ENCODE results near the gene GNA14. TPM values are rescaled to one million over a fixed set of nuclear protein-coding genes. Genes with fewer than 3 reads are reported as not detected.

The GNA14 gene
- polyA plus RNA-seq, 4 donors = 0.89 to 3.8 (median 1.7) TPM; not detected in 1

GRCh38 chr9:77512876-77513275, 135.2 kb downstream of the GNA14 start:
- no peak for DNase-seq
- Histone ChIP-seq H3K4me3 (ENCODE audit: low read depth in 1 of 3, low read length in 3 of 3) (no peak overlapping the region), H3K27me3 (ENCODE audit: control insufficient read depth in 3 of 3, insufficient read depth in 3 of 3, low read length in 3 of 3) (no peaks in the 10 kb centered on the region), H3K27ac (ENCODE audit: low read depth in 1 of 3, low read length in 2 of 3) (no peak overlapping the region), H3K36me3 (ENCODE audit: control insufficient read depth in 3 of 3, insufficient read depth in 2 of 3, low read depth in 1 of 3, low read length in 3 of 3) (no peaks in the 10 kb centered on the region), H3K9me3 (ENCODE audit: control insufficient read depth in 2 of 2, insufficient read depth in 1 of 2, low read depth in 1 of 2, low read length in 1 of 2) (no peaks in the 10 kb centered on the region), H3K4me1 (ENCODE audit: control insufficient read depth in 3 of 3, insufficient read depth in 2 of 3, low read depth in 1 of 3, low read length in 2 of 3) (no peaks in the 10 kb centered on the region)
- no peak for FAIRE-seq

GRCh38 chr9:77511525-77511924, 136.6 kb downstream of the GNA14 start:
- Histone ChIP-seq H3K27ac (ENCODE audit: low read depth in 1 of 3, low read length in 2 of 3) (no peak overlapping the region), H3K27me3 (ENCODE audit: control insufficient read depth in 3 of 3, insufficient read depth in 3 of 3, low read length in 3 of 3) (no peaks in the 10 kb centered on the region), H3K9me3 (ENCODE audit: control insufficient read depth in 2 of 2, insufficient read depth in 1 of 2, low read depth in 1 of 2, low read length in 1 of 2) (no peaks in the 10 kb centered on the region), H3K4me3 (ENCODE audit: low read depth in 1 of 3, low read length in 3 of 3) (no peak overlapping the region), H3K36me3 (ENCODE audit: control insufficient read depth in 3 of 3, insufficient read depth in 2 of 3, low read depth in 1 of 3, low read length in 3 of 3) (no peaks in the 10 kb centered on the region), H3K4me1 (ENCODE audit: control insufficient read depth in 3 of 3, insufficient read depth in 2 of 3, low read depth in 1 of 3, low read length in 2 of 3) (no peaks in the 10 kb centered on the region)
- no peak for DNase-seq
- no peak for FAIRE-seq
- WGBS, 3 donors = 89 to 91% (median 89%) methylated on average over 3 of the region's 3 CpGs

- no peaks in the 10 kb centered on the region for H3K36me3 ChIP-seq (ENCODE audit: control insufficient read depth in 3 of 3, insufficient read depth in 2 of 3, low read depth in 1 of 3, low read length in 3 of 3)
- H3K4me3 ChIP-seq (ENCODE audit: low read depth in 1 of 3, low read length in 3 of 3) = no peak overlapping the region
- H3K27me3 ChIP-seq (ENCODE audit: control insufficient read depth in 3 of 3, insufficient read depth in 3 of 3, low read length in 3 of 3) = no peaks in the 10 kb centered on the region
- WGBS, 3 donors = 68 to 84% (median 79%) methylated on average over 3 of the region's 3 CpGs
- FAIRE-seq (no peak), DNase-seq (no peak)
- no peaks in the 10 kb centered on the region for H3K9me3 ChIP-seq (ENCODE audit: control insufficient read depth in 2 of 2, insufficient read depth in 1 of 2, low read depth in 1 of 2, low read length in 1 of 2)
- no peak overlapping the region for H3K27ac ChIP-seq (ENCODE audit: low read depth in 1 of 3, low read length in 2 of 3)
- no peaks in the 10 kb centered on the region for H3K4me1 ChIP-seq (ENCODE audit: control insufficient read depth in 3 of 3, insufficient read depth in 2 of 3, low read depth in 1 of 3, low read length in 2 of 3)
Observed at GRCh38 chr9:77510666-77511065, 137.5 kb downstream of the GNA14 start.

GRCh38 chr9:77508396-77508795, 139.7 kb downstream of the GNA14 start:
- Histone ChIP-seq H3K4me1 (ENCODE audit: control insufficient read depth in 3 of 3, insufficient read depth in 2 of 3, low read depth in 1 of 3, low read length in 2 of 3) (no peaks in the 10 kb centered on the region), H3K36me3 (ENCODE audit: control insufficient read depth in 3 of 3, insufficient read depth in 2 of 3, low read depth in 1 of 3, low read length in 3 of 3) (no peaks in the 10 kb centered on the region), H3K4me3 (ENCODE audit: low read depth in 1 of 3, low read length in 3 of 3) (no peak overlapping the region), H3K27me3 (ENCODE audit: control insufficient read depth in 3 of 3, insufficient read depth in 3 of 3, low read length in 3 of 3) (no peaks in the 10 kb centered on the region), H3K9me3 (ENCODE audit: control insufficient read depth in 2 of 2, insufficient read depth in 1 of 2, low read depth in 1 of 2, low read length in 1 of 2) (no peaks in the 10 kb centered on the region), H3K27ac (ENCODE audit: low read depth in 1 of 3, low read length in 2 of 3) (no peak overlapping the region)
- WGBS, 3 donors = 87 to 91% (median 88%) methylated on average over 3 of the region's 3 CpGs
- DNase-seq = no peak
- FAIRE-seq = no peak

- Histone ChIP-seq H3K27ac (ENCODE audit: low read depth in 1 of 3, low read length in 2 of 3) (no peak overlapping the region), H3K9me3 (ENCODE audit: control insufficient read depth in 2 of 2, insufficient read depth in 1 of 2, low read depth in 1 of 2, low read length in 1 of 2) (no peaks in the 10 kb centered on the region), H3K4me1 (ENCODE audit: control insufficient read depth in 3 of 3, insufficient read depth in 2 of 3, low read depth in 1 of 3, low read length in 2 of 3) (no peaks in the 10 kb centered on the region), H3K4me3 (ENCODE audit: low read depth in 1 of 3, low read length in 3 of 3) (no peak overlapping the region), H3K27me3 (ENCODE audit: control insufficient read depth in 3 of 3, insufficient read depth in 3 of 3, low read length in 3 of 3) (no peaks in the 10 kb centered on the region), H3K36me3 (ENCODE audit: control insufficient read depth in 3 of 3, insufficient read depth in 2 of 3, low read depth in 1 of 3, low read length in 3 of 3) (no peaks in the 10 kb centered on the region)
- FAIRE-seq (no peak), DNase-seq (no peak)
- 53 to 82% (median 81%) methylated on average over 7 of the region's 7 CpGs for WGBS, 3 donors
Observed at GRCh38 chr9:77507212-77507961, 140.7 kb downstream of the GNA14 start.

- H3K4me1 ChIP-seq (ENCODE audit: control insufficient read depth in 3 of 3, insufficient read depth in 2 of 3, low read depth in 1 of 3, low read length in 2 of 3) = no peaks in the 10 kb centered on the region
- DNase-seq = no peak
- no peak overlapping the region for H3K27ac ChIP-seq (ENCODE audit: low read depth in 1 of 3, low read length in 2 of 3)
- H3K27me3 ChIP-seq (ENCODE audit: control insufficient read depth in 3 of 3, insufficient read depth in 3 of 3, low read length in 3 of 3) = no peaks in the 10 kb centered on the region
- FAIRE-seq = no peak
- H3K4me3 ChIP-seq (ENCODE audit: low read depth in 1 of 3, low read length in 3 of 3) = no peak overlapping the region
- no peaks in the 10 kb centered on the region for H3K36me3 ChIP-seq (ENCODE audit: control insufficient read depth in 3 of 3, insufficient read depth in 2 of 3, low read depth in 1 of 3, low read length in 3 of 3)
- H3K9me3 ChIP-seq (ENCODE audit: control insufficient read depth in 2 of 2, insufficient read depth in 1 of 2, low read depth in 1 of 2, low read length in 1 of 2) = no peaks in the 10 kb centered on the region
- WGBS, 3 donors = 59 to 75% (median 73%) methylated on average over 5 of the region's 5 CpGs
Observed at GRCh38 chr9:77505232-77505631, 142.9 kb downstream of the GNA14 start.

- Histone ChIP-seq H3K36me3 (ENCODE audit: control insufficient read depth in 3 of 3, insufficient read depth in 2 of 3, low read depth in 1 of 3, low read length in 3 of 3) (no peaks in the 10 kb centered on the region), H3K4me3 (ENCODE audit: low read depth in 1 of 3, low read length in 3 of 3) (no peak overlapping the region), H3K27ac (ENCODE audit: low read depth in 1 of 3, low read length in 2 of 3) (no peak overlapping the region), H3K27me3 (ENCODE audit: control insufficient read depth in 3 of 3, insufficient read depth in 3 of 3, low read length in 3 of 3) (no peaks in the 10 kb centered on the region), H3K9me3 (ENCODE audit: control insufficient read depth in 2 of 2, insufficient read depth in 1 of 2, low read depth in 1 of 2, low read length in 1 of 2) (no peaks in the 10 kb centered on the region), H3K4me1 (ENCODE audit: control insufficient read depth in 3 of 3, insufficient read depth in 2 of 3, low read depth in 1 of 3, low read length in 2 of 3) (no peaks in the 10 kb centered on the region)
- DNase-seq (no peak), FAIRE-seq (no peak)
- 77 to 83% (median 80%) methylated on average over 3 of the region's 3 CpGs for WGBS, 3 donors
Observed at GRCh38 chr9:77502568-77502967, 145.6 kb downstream of the GNA14 start.

GRCh38 chr9:77498891-77499290, 149.2 kb downstream of the GNA14 start:
- DNase-seq (no peak), FAIRE-seq (no peak)
- H3K9me3 ChIP-seq (ENCODE audit: control insufficient read depth in 2 of 2, insufficient read depth in 1 of 2, low read depth in 1 of 2, low read length in 1 of 2) = no peaks in the 10 kb centered on the region
- no peaks in the 10 kb centered on the region for H3K36me3 ChIP-seq (ENCODE audit: control insufficient read depth in 3 of 3, insufficient read depth in 2 of 3, low read depth in 1 of 3, low read length in 3 of 3)
- H3K4me1 ChIP-seq (ENCODE audit: control insufficient read depth in 3 of 3, insufficient read depth in 2 of 3, low read depth in 1 of 3, low read length in 2 of 3) = no peaks in the 10 kb centered on the region
- 69 to 81% (median 70%) methylated on average over 1 of the region's 1 CpG for WGBS, 3 donors
- no peak overlapping the region for H3K27ac ChIP-seq (ENCODE audit: low read depth in 1 of 3, low read length in 2 of 3)
- no peak overlapping the region for H3K4me3 ChIP-seq (ENCODE audit: low read depth in 1 of 3, low read length in 3 of 3)
- no peaks in the 10 kb centered on the region for H3K27me3 ChIP-seq (ENCODE audit: control insufficient read depth in 3 of 3, insufficient read depth in 3 of 3, low read length in 3 of 3)

All from small intestine (tissue), 7 donors.